ENCODE measurements around the gene CAMKMT.

- TF ChIP-seq CTCF (IDR thresholded peaks at IDR 0.05) (no peak), POLR2A (IDR thresholded peaks at IDR 0.05) (no peak)
These were observed 324.8 kb downstream of the CAMKMT start for GRCh38 chr2:44686561-44686960.
